Measurements from ENCODE around the gene IMPACT.
A peak's percentile ranks its signal among the peaks of the same experiment; 100 is the strongest.

Gene IMPACT

DNA sequence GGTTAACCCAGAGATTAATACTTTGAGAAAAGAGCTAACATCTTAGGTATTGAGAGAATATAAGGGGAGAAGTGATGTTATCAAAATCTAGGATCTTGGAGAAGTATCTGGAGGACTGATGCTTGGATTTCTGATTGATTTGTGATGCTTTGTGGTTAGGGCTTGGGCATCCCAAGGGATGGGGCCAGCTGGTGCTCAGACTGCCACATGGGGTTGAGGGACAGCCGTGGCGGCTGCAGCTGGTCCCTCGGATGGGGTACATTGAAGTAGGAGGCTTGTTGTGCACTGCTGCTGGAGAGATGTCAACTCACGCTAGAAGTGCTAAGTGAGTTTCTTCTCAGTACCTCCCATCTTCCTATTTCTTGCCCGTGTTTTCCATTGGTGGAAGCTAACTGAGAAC, 56.4 kb downstream of the IMPACT start:
- TF ChIP-seq, protein P1, sequence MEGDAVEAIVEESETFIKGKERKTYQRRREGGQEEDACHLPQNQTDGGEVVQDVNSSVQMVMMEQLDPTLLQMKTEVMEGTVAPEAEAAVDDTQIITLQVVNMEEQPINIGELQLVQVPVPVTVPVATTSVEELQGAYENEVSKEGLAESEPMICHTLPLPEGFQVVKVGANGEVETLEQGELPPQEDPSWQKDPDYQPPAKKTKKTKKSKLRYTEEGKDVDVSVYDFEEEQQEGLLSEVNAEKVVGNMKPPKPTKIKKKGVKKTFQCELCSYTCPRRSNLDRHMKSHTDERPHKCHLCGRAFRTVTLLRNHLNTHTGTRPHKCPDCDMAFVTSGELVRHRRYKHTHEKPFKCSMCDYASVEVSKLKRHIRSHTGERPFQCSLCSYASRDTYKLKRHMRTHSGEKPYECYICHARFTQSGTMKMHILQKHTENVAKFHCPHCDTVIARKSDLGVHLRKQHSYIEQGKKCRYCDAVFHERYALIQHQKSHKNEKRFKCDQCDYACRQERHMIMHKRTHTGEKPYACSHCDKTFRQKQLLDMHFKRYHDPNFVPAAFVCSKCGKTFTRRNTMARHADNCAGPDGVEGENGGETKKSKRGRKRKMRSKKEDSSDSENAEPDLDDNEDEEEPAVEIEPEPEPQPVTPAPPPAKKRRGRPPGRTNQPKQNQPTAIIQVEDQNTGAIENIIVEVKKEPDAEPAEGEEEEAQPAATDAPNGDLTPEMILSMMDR (IDR thresholded peaks at IDR 0.05; ENCODE audit: low read depth, low read length): no peak
- no peak overlapping the region for H3K4me3 ChIP-seq (replicated peaks in 1 of 2; ENCODE audit: low read depth in 2 of 2, low read length in 2 of 2)
- DNase-seq (ENCODE audit: low read depth in 2 of 2): no peak

DNA sequence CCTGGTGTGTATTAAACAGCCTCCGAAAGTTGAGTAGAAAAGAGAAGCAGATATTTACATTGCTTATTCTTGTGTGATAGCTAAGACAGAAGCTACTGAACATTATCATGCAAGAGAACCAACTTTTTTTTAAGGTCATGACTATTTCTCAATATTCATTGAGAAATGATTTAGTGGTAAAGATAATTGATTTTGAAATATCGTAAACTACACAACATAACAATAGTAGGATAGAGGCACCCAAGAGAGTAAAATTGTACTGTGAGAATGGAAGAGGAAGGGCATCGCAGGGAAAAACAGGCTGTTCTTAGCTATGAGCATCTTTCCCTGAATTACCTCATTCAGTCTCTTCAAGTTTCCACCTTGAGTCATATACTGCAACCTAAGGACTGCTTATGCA, 59.2 kb downstream of the IMPACT start:
- TF ChIP-seq, protein P1 (IDR thresholded peaks at IDR 0.05; ENCODE audit: low read depth, low read length): no peak
- no peak for DNase-seq (ENCODE audit: low read depth in 2 of 2)
- no peak overlapping the region for H3K4me3 ChIP-seq (replicated peaks in 1 of 2; ENCODE audit: low read depth in 2 of 2, low read length in 2 of 2)

DNA sequence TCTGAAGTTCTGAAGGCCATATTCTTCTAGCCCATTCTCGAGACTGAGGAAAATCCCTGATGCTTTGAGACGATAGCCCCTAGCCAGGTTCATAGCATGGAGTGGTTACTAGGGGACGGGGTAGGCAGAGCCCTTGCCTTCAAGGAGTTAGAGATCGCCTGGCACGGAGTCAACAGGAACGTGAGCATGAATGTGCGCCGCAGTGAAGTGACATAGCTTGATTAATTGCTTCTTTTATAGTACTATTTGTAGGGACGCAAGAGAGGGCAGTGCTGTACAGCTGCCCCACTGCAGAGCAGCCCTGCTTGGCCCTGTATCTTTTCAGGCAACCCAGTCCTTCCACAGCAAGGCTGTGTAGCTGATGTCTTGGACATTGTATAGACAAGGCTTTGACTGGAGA, 60.2 kb downstream of the IMPACT start:
- no peak overlapping the region for H3K4me3 ChIP-seq (replicated peaks in 1 of 2; ENCODE audit: low read depth in 2 of 2, low read length in 2 of 2)
- TF ChIP-seq, protein P1 (IDR thresholded peaks at IDR 0.05; ENCODE audit: low read depth, low read length): no peak
- DNase-seq (ENCODE audit: low read depth in 2 of 2): no peak

DNA sequence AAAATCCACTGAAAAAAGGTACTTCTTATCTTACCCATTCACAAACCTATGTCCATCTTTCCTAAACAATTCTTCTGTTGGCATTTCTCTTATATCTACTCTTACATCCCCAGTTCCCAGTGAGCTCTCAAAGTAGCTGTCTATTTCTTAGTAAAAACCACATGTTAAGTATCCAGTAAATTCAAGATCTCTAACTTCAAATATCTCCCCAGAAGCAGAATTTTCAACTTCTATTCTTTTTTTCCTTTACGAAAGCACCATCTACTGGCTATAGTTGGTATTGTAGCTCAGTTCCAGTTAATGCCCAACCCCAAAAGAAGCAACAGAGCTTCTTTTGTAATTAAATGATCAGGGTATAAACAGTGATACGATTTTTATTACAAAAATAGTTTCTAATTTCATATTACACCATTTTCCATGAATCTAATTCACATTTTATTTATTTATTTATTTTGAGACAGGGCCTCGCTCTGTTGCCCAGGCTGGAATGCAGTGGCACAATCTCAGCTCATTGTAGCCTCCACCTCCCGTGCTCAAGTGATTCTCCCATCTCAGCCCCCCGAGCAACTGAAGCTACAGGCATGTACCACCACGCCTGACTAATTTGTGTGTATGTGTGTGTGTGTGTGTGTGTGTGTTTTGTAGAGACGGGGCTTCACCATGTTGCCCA, 62.5 kb downstream of the IMPACT start:
- TF ChIP-seq, protein P1 (IDR thresholded peaks at IDR 0.05; ENCODE audit: low read depth, low read length): peak; percentile 73
- DNase-seq (ENCODE audit: low read depth in 2 of 2): peak; percentile 56 to 62
- H3K4me3 ChIP-seq (replicated peaks in 1 of 2; ENCODE audit: low read depth in 2 of 2, low read length in 2 of 2): no peak overlapping the region

DNA sequence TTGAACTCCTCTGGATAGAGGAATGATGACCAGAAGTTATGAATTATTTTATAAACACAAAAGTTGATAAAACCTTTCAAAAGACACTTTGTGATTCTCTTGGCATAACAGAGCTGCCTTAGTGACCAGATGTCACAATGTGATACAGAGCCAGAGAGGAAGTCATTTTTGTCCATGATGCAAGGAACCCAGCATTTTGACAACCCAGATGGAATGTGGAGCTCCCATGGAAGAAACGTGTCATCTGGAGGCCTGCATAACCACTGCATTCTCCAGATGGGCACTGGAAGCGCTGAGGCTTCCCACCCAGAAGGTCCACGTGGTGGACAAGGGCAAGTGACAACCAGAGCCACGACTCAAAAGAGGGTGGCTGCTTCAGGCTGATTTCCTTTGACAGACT, 64.1 kb downstream of the IMPACT start:
- peak in 1 of 2 donors; percentile 32 for DNase-seq (ENCODE audit: low read depth in 2 of 2)
- H3K4me3 ChIP-seq (replicated peaks in 1 of 2; ENCODE audit: low read depth in 2 of 2, low read length in 2 of 2): no peak overlapping the region
- TF ChIP-seq, protein P1 (IDR thresholded peaks at IDR 0.05; ENCODE audit: low read depth, low read length): no peak

DNA sequence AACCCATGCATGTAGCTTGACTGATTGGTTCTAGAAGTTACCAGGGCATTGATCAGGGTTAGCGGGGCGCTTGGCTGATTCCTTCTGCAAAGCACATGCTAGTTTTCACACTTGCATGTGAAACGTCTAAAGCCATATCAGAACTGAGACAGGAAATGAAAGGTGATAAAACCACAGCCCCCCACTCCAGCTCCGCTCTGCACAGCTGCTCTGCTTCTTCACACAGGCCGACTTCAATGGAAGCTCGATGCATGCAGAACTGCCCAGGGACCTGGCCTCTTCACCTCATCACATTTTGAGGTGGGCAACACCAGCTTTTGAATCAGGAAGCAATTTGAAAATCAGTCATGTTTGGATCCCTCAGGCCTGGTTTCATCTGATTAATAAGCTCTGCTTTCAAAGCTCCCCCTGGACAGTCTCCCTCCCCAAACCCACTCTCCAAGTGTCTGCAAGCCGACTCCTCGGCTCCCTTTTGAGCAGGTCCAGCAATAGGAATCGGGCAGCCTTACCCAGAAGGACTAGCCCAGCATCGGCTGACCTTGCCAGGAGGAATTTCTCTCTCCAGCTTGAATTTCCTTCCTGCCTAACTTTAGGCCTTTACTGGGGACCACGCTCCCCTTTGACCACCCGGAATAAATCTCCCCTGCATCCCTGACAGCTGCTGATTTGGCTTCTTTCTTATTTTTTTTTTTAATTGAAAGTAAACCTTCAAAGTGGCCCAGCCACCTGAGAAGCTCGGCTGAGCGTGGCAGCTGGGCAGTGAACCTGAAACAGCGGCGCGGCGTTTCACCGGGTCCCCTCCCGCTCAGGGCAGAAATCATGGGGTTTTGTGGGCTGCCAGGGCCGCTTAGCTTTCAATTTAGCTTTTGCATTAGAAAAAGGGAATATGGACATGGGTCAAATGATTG, 65.7 kb downstream of the IMPACT start:
- DNase-seq (ENCODE audit: low read depth in 2 of 2): no peak
- no peak overlapping the region for H3K4me3 ChIP-seq (replicated peaks in 1 of 2; ENCODE audit: low read depth in 2 of 2, low read length in 2 of 2)
- TF ChIP-seq, protein P1 (IDR thresholded peaks at IDR 0.05; ENCODE audit: low read depth, low read length): no peak

Measured in cardiac fibroblast (primary cell).